ENCODE data around the gene CRKL. TPM values are rescaled to one million over a fixed set of nuclear protein-coding genes. Genes with fewer than 3 reads are reported as not detected.

CRKL gene
- total RNA-seq, 1 experiment from 2014 or later = 87.7 TPM

GRCh38 chr22:20912494-20912893, 4.7 kb upstream of the CRKL start:
- no peak for ATAC-seq
- peaks cover 5 to 10% of the 10 kb centered on the region in 2 experiments; a peak in 2 of 4 replicates for H3K4me1 ChIP-seq (ENCODE audit: control insufficient read depth in 1 of 2, insufficient read depth in 2 of 2, low read length in 2 of 2)
- no peak for DNase-seq (ENCODE audit: low read depth, low spot score)
- no peaks in the 10 kb centered on the region for H3K9me2 ChIP-seq (ENCODE audit: insufficient read depth)
- no peaks in the 10 kb centered on the region for H3K27me3 ChIP-seq (ENCODE audit: insufficient read depth, low read length)
- no peak overlapping the region for H3K9ac ChIP-seq (ENCODE audit: low read length)
- H3K79me2 ChIP-seq (ENCODE audit: insufficient read depth, low read length) = peaks cover 2% of the 10 kb centered on the region; the same call in 1 of the 2 replicates
- no peaks in the 10 kb centered on the region for H4K20me1 ChIP-seq (ENCODE audit: insufficient read depth)
- intact Hi-C loops (cut with micrococcal nuclease) = no loop called here
- no peak overlapping the region for H3K4me2 ChIP-seq (ENCODE audit: low read length)
- H3K27ac ChIP-seq (ENCODE audit: low read depth, low read length) = no peak overlapping the region
- ChIA-PET POLR2A (no interaction called here), CTCF (no interaction called here), RAD21 (ENCODE audit: low non-redundant PET in 1 of 2, low total read pairs in 2 of 2, uncharacterized antibody in 2 of 2, unreplicated experiment in 2 of 2) (no interaction called here)
- H3K36me3 ChIP-seq (ENCODE audit: control insufficient read depth in 1 of 2, insufficient read depth in 2 of 2, low read length in 2 of 2) = no peaks in the 10 kb centered on the region
- no peak overlapping the region for H3K4me3 ChIP-seq (replicated peaks in 1 of 2; ENCODE audit: low read depth in 1 of 2, low read length in 2 of 2)
- H3K9me3 ChIP-seq (ENCODE audit: control insufficient read depth in 1 of 2, insufficient read depth in 1 of 2, low read depth in 1 of 2, low read length in 2 of 2) = no peaks in the 10 kb centered on the region
- no peak overlapping the region for H2AFZ ChIP-seq (ENCODE audit: low read depth, low read length, poor library complexity, severe bottlenecking)
- TF ChIP-seq CBX3 (IDR thresholded peaks at IDR 0.05; ENCODE audit: low read depth) (no peak), CEBPB (IDR thresholded peaks at IDR 0.05; ENCODE audit: low read depth) (no peak), YY1 (IDR thresholded peaks at IDR 0.05; ENCODE audit: extremely low read depth, insufficient replicate concordance, low read depth, low read length) (no peak), EZH2phosphoT487 (IDR thresholded peaks at IDR 0.05; ENCODE audit: borderline replicate concordance) (no peak), REST (IDR thresholded peaks at IDR 0.05; ENCODE audit: low read depth) (no peak), ELF1 (IDR thresholded peaks at IDR 0.05; ENCODE audit: borderline replicate concordance, low read depth) (no peak), RAD21 (IDR thresholded peaks at IDR 0.05; ENCODE audit: low read depth) (no peak), FOSL1 (IDR thresholded peaks at IDR 0.05; ENCODE audit: low read depth) (no peak), POLR2A (IDR thresholded peaks at IDR 0.05; ENCODE audit: borderline replicate concordance, extremely low read depth, insufficient read depth, insufficient read length) (no peak), SP1 (IDR thresholded peaks at IDR 0.05; ENCODE audit: low read depth) (no peak)
- BruUV-seq (replicated peaks) = no TSS peak

All from HCT116 (cell line).